Measurements from ENCODE around the gene SEMA3A. TPM values are rescaled to one million over a fixed set of nuclear protein-coding genes. Genes with fewer than 3 reads are reported as not detected.

SEMA3A gene
- total and polyA plus RNA-seq, 2 of the 13 experiments (the other 11 are each of a cell fraction or from before 2014, with no cell fraction given) = 0.29 to 1.2 TPM

DNA sequence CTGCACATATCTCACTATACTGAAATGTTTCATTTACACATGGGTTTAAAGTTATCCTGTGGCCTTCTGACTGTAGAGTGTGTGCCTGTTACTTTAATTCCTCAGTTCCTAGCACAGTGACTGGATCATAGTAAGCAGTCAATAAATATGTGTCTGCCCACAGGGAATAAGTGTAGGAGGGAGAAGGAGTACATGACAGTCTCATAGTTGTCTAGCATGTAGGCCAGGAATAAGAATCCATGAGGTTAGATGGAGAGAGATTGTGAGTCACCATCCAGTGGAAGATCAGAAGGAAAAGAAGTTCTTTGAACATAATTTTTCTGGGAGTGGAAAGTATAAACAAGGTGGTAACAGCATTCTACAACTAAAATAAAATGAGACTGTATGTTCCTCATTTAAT is 36.6 kb upstream of the SEMA3A start:
- DNase-seq (ENCODE audit: low spot score) = no peak
- no peak overlapping the region for H3K9ac ChIP-seq (ENCODE audit: insufficient read depth, low read depth, low read length)
- no peaks in the 10 kb centered on the region for H3K27me3 ChIP-seq (ENCODE audit: control insufficient read depth in 1 of 2, insufficient read depth in 2 of 2, low read length in 2 of 2)
- H3K27ac ChIP-seq (ENCODE audit: extremely low read length, insufficient read depth, low read length) = no peak overlapping the region
- no TSS peak for BruUV-seq (replicated peaks)
- H3K4me2 ChIP-seq (ENCODE audit: low read depth, low read length) = no peak overlapping the region
- no peak for ATAC-seq
- in situ Hi-C loops (cut with HindIII; ENCODE audit: extremely low pct_ligation_motif_present, low pct_unique_long_range_greater_than_20kb) (no loop called here), intact Hi-C loops (cut with micrococcal nuclease; ENCODE audit: unreplicated experiment) (no loop called here)
- H3K9me3 ChIP-seq (ENCODE audit: low read length) = no peaks in the 10 kb centered on the region
- H3K36me3 ChIP-seq (replicated peaks in 1 of 2; ENCODE audit: control insufficient read depth in 1 of 2, insufficient read depth in 2 of 2, low read length in 2 of 2) = no peaks in the 10 kb centered on the region
- H4K20me1 ChIP-seq (ENCODE audit: insufficient read depth, low read length) = no peaks in the 10 kb centered on the region
- no peak overlapping the region for H2AFZ ChIP-seq (ENCODE audit: low read length)
- FAIRE-seq = no peak
- no peaks in the 10 kb centered on the region for H3K4me1 ChIP-seq (ENCODE audit: insufficient read depth, low read length)
- H3K79me2 ChIP-seq (ENCODE audit: insufficient read depth, low read length) = no peaks in the 10 kb centered on the region
- ChIA-PET CTCF (ENCODE audit: low intra/inter-chr PET ratio, low total read pairs) (no interaction called here), POLR2A (no interaction called here)
- no peak overlapping the region for H3K4me3 ChIP-seq (replicated peaks in 1 of 3; ENCODE audit: insufficient read depth in 1 of 3, low read depth in 2 of 3, low read length in 3 of 3)
- TF ChIP-seq ZNF674 (CRISPR knock-in tag; IDR thresholded peaks at IDR 0.05; ENCODE audit: low read depth) (no peak), KLF15 (CRISPR knock-in tag; IDR thresholded peaks at IDR 0.05; ENCODE audit: borderline replicate concordance) (no peak), SRSF9 (IDR thresholded peaks at IDR 0.05; ENCODE audit: borderline replicate concordance, insufficient read depth, low read depth, low read length, poor library complexity, severe bottlenecking) (no peak), SMARCC2 (IDR thresholded peaks at IDR 0.05) (no peak), ZNF672 (CRISPR knock-in tag; IDR thresholded peaks at IDR 0.05) (no peak), ZNF788 (CRISPR knock-in tag; IDR thresholded peaks at IDR 0.05; ENCODE audit: borderline replicate concordance) (no peak), SOX5 (CRISPR knock-in tag; IDR thresholded peaks at IDR 0.05; ENCODE audit: borderline replicate concordance) (no peak), ZNF281 (CRISPR knock-in tag; IDR thresholded peaks at IDR 0.05; ENCODE audit: borderline replicate concordance) (no peak), MED1 (CRISPR knock-in tag; IDR thresholded peaks at IDR 0.05) (no peak), MAFK (conservative IDR thresholded peaks at IDR 0.05 in 1 of 2, IDR thresholded peaks at IDR 0.05 in 1 of 2; ENCODE audit: low read length in 2 of 2) (no peak), IKZF4 (CRISPR knock-in tag; IDR thresholded peaks at IDR 0.05; ENCODE audit: borderline replicate concordance, low read depth, not compliant biosample characterization) (no peak), KLF12 (CRISPR knock-in tag; IDR thresholded peaks at IDR 0.05; ENCODE audit: borderline replicate concordance) (no peak), TRAFD1 (CRISPR knock-in tag; IDR thresholded peaks at IDR 0.05; ENCODE audit: borderline replicate concordance) (no peak)
